HepG2 (cell line): ENCODE results near the gene ZSWIM5.

Experiments used
- CHD2 ChIP-seq: IDR thresholded peaks from 2 replicates; pipeline ENCODE4 v1.6.1; 2011; ENCODE audit warnings: low read depth, low read length, improper control_type of control experiment
- GABPA ChIP-seq, 2 experiments: IDR thresholded peaks; 2 replicates each; pipeline ENCODE4 v1.6.1; 2011 to 2016; ENCODE audit warnings: low read depth in 2 of 2, low read length in 1 of 2, missing biosample characterization in 1 of 2, missing genetic modification characterization in 1 of 2
- KLF16 ChIP-seq, 2 experiments: sonication (generic) in 1 of 2; formaldehyde crosslinking in 1 of 2; IDR thresholded peaks; 2 replicates each; pipeline versions ENCODE4 v1.6.1 to v1.8.0; 2016 to 2023; ENCODE audit warnings: missing genetic modification reagents in 2 of 2, missing compliant biosample characterization in 1 of 2

- TF ChIP-seq KLF16 (CRISPR knock-in tag; IDR thresholded peaks at IDR 0.05): no peak
- no peak for TF ChIP-seq GABPA (IDR thresholded peaks at IDR 0.05; ENCODE audit: low read depth, low read length)
- 0 out of 2 replicates have a peak, but pooled peaks have one; percentile 13 for TF ChIP-seq GABPA (CRISPR knock-in tag; IDR thresholded peaks at IDR 0.05; ENCODE audit: low read depth)
- no peak for TF ChIP-seq CHD2
Observed at GRCh38 chr1:45172764-45173163, 33.6 kb downstream of the ZSWIM5 start.
